ENCODE data around the gene STAP2.

Gene STAP2

GRCh38 chr19:4373601-4374497, 35.2 kb upstream of the STAP2 start:
- TF ChIP-seq CTCF (IDR thresholded peaks at IDR 0.05; ENCODE audit: extremely low read depth, insufficient read depth, missing control alignments), result no peak
- in situ Hi-C loops (cut with MboI; ENCODE audit: low pct_unique_long_range_greater_than_20kb, low sequenced_read_pairs, unreplicated experiment), result no loop called here
- DNase-seq (ENCODE audit: low spot score), result no peak

- in situ Hi-C loops (cut with MboI; ENCODE audit: low pct_unique_long_range_greater_than_20kb, low sequenced_read_pairs, unreplicated experiment), result no loop called here
- DNase-seq (ENCODE audit: low spot score), result no peak
- no peak for TF ChIP-seq CTCF (IDR thresholded peaks at IDR 0.05; ENCODE audit: extremely low read depth, insufficient read depth, missing control alignments)
These were observed 34.4 kb upstream of the STAP2 start for GRCh38 chr19:4373013-4373367.

- TF ChIP-seq CTCF (IDR thresholded peaks at IDR 0.05; ENCODE audit: extremely low read depth, insufficient read depth, missing control alignments), result no peak
- in situ Hi-C loops (cut with MboI; ENCODE audit: low pct_unique_long_range_greater_than_20kb, low sequenced_read_pairs, unreplicated experiment), result no loop called here
- DNase-seq (ENCODE audit: low spot score), result no peak
These were observed 33.8 kb upstream of the STAP2 start for GRCh38 chr19:4372165-4373012.

GRCh38 chr19:4371247-4372164, 32.9 kb upstream of the STAP2 start:
- DNase-seq (ENCODE audit: low spot score), result no peak
- no peak for TF ChIP-seq CTCF (IDR thresholded peaks at IDR 0.05; ENCODE audit: extremely low read depth, insufficient read depth, missing control alignments)
- in situ Hi-C loops (cut with MboI; ENCODE audit: low pct_unique_long_range_greater_than_20kb, low sequenced_read_pairs, unreplicated experiment), result no loop called here

- no peak for TF ChIP-seq CTCF (IDR thresholded peaks at IDR 0.05; ENCODE audit: extremely low read depth, insufficient read depth, missing control alignments)
- DNase-seq (ENCODE audit: low spot score), result no peak
These were observed 31.9 kb upstream of the STAP2 start for GRCh38 chr19:4370418-4371041.

More at GRCh38 chr19:4370418-4371041, 31.9 kb upstream of the STAP2 start:
- in situ Hi-C loops (cut with MboI; ENCODE audit: low pct_unique_long_range_greater_than_20kb, low sequenced_read_pairs, unreplicated experiment), result no loop called here

Measured in GM13977 (cell line).